ENCODE measurements around the gene FHIT.

Gene FHIT

GRCh38 chr3:60979461-60980341 is 271.6 kb downstream of the FHIT start:
- no peak for DNase-seq

GRCh38 chr3:60973321-60973720 is 277.9 kb downstream of the FHIT start:
- no peak for DNase-seq

- no peak for DNase-seq
Observed at GRCh38 chr3:60972599-60972998, 278.7 kb downstream of the FHIT start.

- no peak for DNase-seq
Observed at GRCh38 chr3:60970850-60971249, 280.4 kb downstream of the FHIT start.

GRCh38 chr3:60967141-60967540 is 284.1 kb downstream of the FHIT start:
- no peak for DNase-seq

- no peak for DNase-seq
Observed at GRCh38 chr3:60957541-60957940, 293.7 kb downstream of the FHIT start.

GRCh38 chr3:60956729-60957128 is 294.5 kb downstream of the FHIT start:
- no peak for DNase-seq

GRCh38 chr3:60955034-60955433 is 296.2 kb downstream of the FHIT start:
- DNase-seq = no peak

- no peak for DNase-seq
Observed at GRCh38 chr3:60954048-60954447, 297.2 kb downstream of the FHIT start.

GRCh38 chr3:60953351-60953750 is 297.9 kb downstream of the FHIT start:
- no peak for DNase-seq

GRCh38 chr3:60952055-60952454 is 299.2 kb downstream of the FHIT start:
- no peak for DNase-seq

- no peak for DNase-seq
Observed at GRCh38 chr3:60949146-60949545, 302.1 kb downstream of the FHIT start.

- no peak for DNase-seq
Observed at GRCh38 chr3:60948488-60948887, 302.8 kb downstream of the FHIT start.

GRCh38 chr3:60935709-60936108 is 315.5 kb downstream of the FHIT start:
- DNase-seq = no peak

GRCh38 chr3:60933824-60934223 is 317.4 kb downstream of the FHIT start:
- DNase-seq = no peak

- no peak for DNase-seq
Observed at GRCh38 chr3:60932643-60933042, 318.6 kb downstream of the FHIT start.

GRCh38 chr3:60932170-60932569 is 319.1 kb downstream of the FHIT start:
- DNase-seq = no peak

GRCh38 chr3:60931452-60931851 is 319.8 kb downstream of the FHIT start:
- no peak for DNase-seq

GRCh38 chr3:60920519-60920918 is 330.7 kb downstream of the FHIT start:
- DNase-seq = no peak

- no peak for DNase-seq
Observed at GRCh38 chr3:60919296-60919695, 332.0 kb downstream of the FHIT start.

- DNase-seq = no peak
Observed at GRCh38 chr3:60917141-60917540, 334.1 kb downstream of the FHIT start.

GRCh38 chr3:60916546-60916945 is 334.7 kb downstream of the FHIT start:
- DNase-seq = no peak

- no peak for DNase-seq
Observed at GRCh38 chr3:60913474-60913873, 337.8 kb downstream of the FHIT start.

- DNase-seq = no peak
Observed at GRCh38 chr3:60912876-60913275, 338.4 kb downstream of the FHIT start.

- DNase-seq = no peak
Observed at GRCh38 chr3:60912142-60912541, 339.1 kb downstream of the FHIT start.

Measured in NCI-H1694 (cell line).